IMR-90 (cell line): ENCODE results near the gene RAB3C. TPM values are rescaled to one million over a fixed set of nuclear protein-coding genes. Genes with fewer than 3 reads are reported as not detected.

Source experiments
- ATAC-seq: fragments of 200-7000 bp; cut with Tn5 transposase; 2 replicates; pipeline ENCODE4 v1.9.1; 2020; ENCODE audit warnings: low read depth, mild to moderate bottlenecking, moderate library complexity
- BruUV-seq: library from RNA; stranded (reverse); fragments of 400-500 nt; replicated peaks from 2 replicates; lab custom pipeline; 2021; lab: Mats Ljungman, UMichigan
- CTCF ChIA-PET: fragments of 300-600 bp; formaldehyde crosslinking; extraction: SDS; loops from one replicate; lab custom pipeline; 2021; ENCODE audit warnings: antibody characterized with exemption; lab: Yijun Ruan, JAX
- POLR2A ChIA-PET: fragments of 300-600 bp; sonication (Branson Sonifier 250); formaldehyde crosslinking; loops from one replicate; lab custom pipeline; 2022; ENCODE audit warnings: antibody characterized with exemption; ENCODE audit not compliant: unreplicated experiment; lab: Charles Lee
- DNase-seq: peaks from one replicate; pipeline ENCODE4 v3.0.0; 2013
- H2AFZ ChIP-seq: replicated peaks from 2 replicates; pipeline ENCODE3; 2013; ENCODE audit warnings: low read length, mild to moderate bottlenecking; ENCODE audit not compliant: poor library complexity
- H2AK5ac ChIP-seq: 2 replicates; pipeline ENCODE4 v1.6.1; 2013; ENCODE audit warnings: low read depth, low read length, inconsistent platforms
- H2AK9ac ChIP-seq: replicated peaks from 2 replicates; pipeline ENCODE3; 2013; ENCODE audit warnings: mild to moderate bottlenecking, low read depth, low read length, moderate library complexity; ENCODE audit not compliant: poor library complexity
- H2BK120ac ChIP-seq: 2 replicates; pipeline ENCODE4 v1.6.1; 2013; ENCODE audit warnings: low read depth, low read length, inconsistent platforms
- H2BK15ac ChIP-seq: 3 replicates; pipeline ENCODE4 v1.6.1; 2013; ENCODE audit warnings: low read depth, low read length, inconsistent platforms
- H2BK20ac ChIP-seq: 2 replicates; pipeline ENCODE4 v1.6.1; 2013; ENCODE audit warnings: low read depth, mild to moderate bottlenecking, inconsistent platforms, low read length, moderate library complexity
- H2BK5ac ChIP-seq: 2 replicates; pipeline ENCODE4 v1.6.1; 2013; ENCODE audit warnings: mild to moderate bottlenecking, low read depth, low read length, inconsistent platforms; ENCODE audit not compliant: poor library complexity, severe bottlenecking
- H3K14ac ChIP-seq: replicated peaks from 2 replicates; pipeline ENCODE4 v1.6.1; 2013; ENCODE audit warnings: low read depth, low read length, inconsistent platforms
- H3K18ac ChIP-seq: 2 replicates; pipeline ENCODE4 v1.6.1; 2013; ENCODE audit warnings: low read depth, low read length, control low read depth
- H3K23ac ChIP-seq: 2 replicates; pipeline ENCODE4 v1.6.1; 2013; ENCODE audit warnings: low read depth, low read length, inconsistent platforms
- H3K27ac ChIP-seq: 2 replicates; pipeline ENCODE4 v1.5.1; 2013; ENCODE audit warnings: mild to moderate bottlenecking, control low read depth, low read length; ENCODE audit not compliant: insufficient read depth
- H3K27me3 ChIP-seq: 2 replicates; pipeline ENCODE4 v1.6.1; 2013; ENCODE audit warnings: low read length; ENCODE audit not compliant: control insufficient read depth, insufficient read depth
- H3K36me3 ChIP-seq: 2 replicates; pipeline ENCODE4 v1.6.1; 2013; ENCODE audit warnings: low read length, mixed read lengths; ENCODE audit not compliant: control insufficient read depth, insufficient read depth
- H3K4ac ChIP-seq: 2 replicates; pipeline ENCODE4 v1.6.1; 2013; ENCODE audit warnings: low read depth, low read length, inconsistent platforms
- H3K4me1 ChIP-seq: 2 replicates; pipeline ENCODE4 v1.6.1; 2013; ENCODE audit warnings: low read length, mixed read lengths; ENCODE audit not compliant: control insufficient read depth, insufficient read depth
- H3K4me2 ChIP-seq: 2 replicates; pipeline ENCODE4 v1.6.1; 2013; ENCODE audit warnings: low read depth, mild to moderate bottlenecking, control low read depth, low read length, moderate library complexity
- H3K4me3 ChIP-seq: 2 replicates; pipeline ENCODE4 v1.5.1; 2013; ENCODE audit warnings: low read depth, mild to moderate bottlenecking, control low read depth, low read length, moderate library complexity; ENCODE audit not compliant: insufficient read depth
- H3K56ac ChIP-seq: 2 replicates; pipeline ENCODE4 v1.6.1; 2013; ENCODE audit warnings: low read length, inconsistent platforms; ENCODE audit not compliant: insufficient read depth; ENCODE audit errors: extremely low read depth
- H3K79me1 ChIP-seq, 2 experiments: 2 replicates each; pipeline ENCODE4 v1.6.1; 2013; ENCODE audit warnings: low read length in 2 of 2, inconsistent platforms in 1 of 2, low read depth in 1 of 2
- H3K9ac ChIP-seq: 2 replicates; pipeline ENCODE4 v1.6.1; 2013; ENCODE audit warnings: low read depth, low read length, control low read depth
- H3K9me1 ChIP-seq: 2 replicates; pipeline ENCODE4 v1.6.1; 2013; ENCODE audit warnings: low read length, inconsistent platforms; ENCODE audit not compliant: insufficient read depth
- H3K9me3 ChIP-seq: 2 replicates; pipeline ENCODE4 v1.6.1; 2013; ENCODE audit warnings: low read length; ENCODE audit not compliant: control insufficient read depth, insufficient read depth
- H4K20me1 ChIP-seq: 2 replicates; pipeline ENCODE4 v1.6.1; 2013; ENCODE audit warnings: low read length, inconsistent platforms; ENCODE audit not compliant: insufficient read depth
- H4K5ac ChIP-seq: 2 replicates; pipeline ENCODE4 v1.6.1; 2013; ENCODE audit warnings: mild to moderate bottlenecking, low read depth, low read length, control low read depth
- H4K8ac ChIP-seq, 2 experiments: 2 replicates each; pipeline ENCODE4 v1.6.1; 2013; ENCODE audit warnings: low read depth in 2 of 2, low read length in 2 of 2, control low read depth in 1 of 2, inconsistent platforms in 1 of 2
- H4K91ac ChIP-seq: 2 replicates; pipeline ENCODE4 v1.6.1; 2013; ENCODE audit warnings: low read depth, low read length, inconsistent platforms; ENCODE audit not compliant: insufficient read depth
- SMC3 ChIP-seq: fragments of 150-350 bp; IDR thresholded peaks from 2 replicates; pipeline ENCODE4 v1.6.1; 2016; ENCODE audit warnings: low read depth, mild to moderate bottlenecking, antibody characterized with exemption, low read length, moderate library complexity
- WGBS, 2 experiments: methylation state at CpG; one replicate each; pipeline versions ENCODE4 v1.1.5 to v1.1.7; 2013; ENCODE audit warnings: missing lambda C conversion rate in 2 of 2; ENCODE audit not compliant: insufficient read length in 1 of 2; ENCODE audit errors: extremely low coverage in 2 of 2; 5-methylcytosine and 5-hydroxymethylcytosine counted together
- dilution Hi-C: fragments of 300-500 bp; cut with HindIII; formaldehyde crosslinking; loops from one replicate; pipeline ENCODE4 v1.14.3; 2018; ENCODE audit warnings: low sequenced_read_pairs; ENCODE audit not compliant: unreplicated experiment
- in situ Hi-C: fragments of 300-500 bp; cut with MboI; formaldehyde crosslinking; loops from 3 replicates; pipeline ENCODE4 v1.14.3; 2019; ENCODE audit warnings: low sequenced_read_pairs, inconsistent platforms, mixed read lengths
- intact Hi-C: fragments of 100-400 bp; cut with micrococcal nuclease; formaldehyde crosslinking; loops from 2 replicates; pipeline ENCODE4 v1.10.0; 2022
- polyA plus RNA-seq, 3 experiments: library from polyadenylated mRNA; depleted of rRNA; stranded (reverse); fragments of >200 nt; gene quantifications; 2 replicates each; pipeline ENCODE4 v1.2.3, GENCODE V29; 2012; ENCODE audit warnings: low replicate concordance in 1 of 3
- total RNA-seq: library from RNA; depleted of rRNA; stranded (reverse); fragments of >200 nt; gene quantifications from 2 replicates; pipeline ENCODE4 v1.2.3, GENCODE V29; 2012

Gene RAB3C
- total and polyA plus RNA-seq, 2 of the 4 experiments (the other 2 are of a cell fraction), result not detected

- Histone ChIP-seq H3K9me1 (no peaks in the 10 kb centered on the region), H3K9ac (no peak overlapping the region), H3K27me3 (peaks cover 6% of the 10 kb centered on the region), H2BK5ac (no peak overlapping the region), H3K79me1 (no peaks in the 10 kb centered on the region), H3K56ac (no peak overlapping the region), H2BK120ac (no peak overlapping the region), H3K4ac (no peak overlapping the region), H2AFZ (no peak overlapping the region), H2BK20ac (no peak overlapping the region), H3K9me3 (no peaks in the 10 kb centered on the region), H3K14ac (no peak overlapping the region), H2AK9ac (no peak overlapping the region), H3K36me3 (no peaks in the 10 kb centered on the region), H4K8ac (no peak overlapping the region), H3K23ac (no peak overlapping the region), H4K20me1 (no peaks in the 10 kb centered on the region), H3K4me2 (no peak overlapping the region), H3K4me3 (no peak overlapping the region), H4K91ac (no peak overlapping the region), H3K18ac (no peak overlapping the region), H4K5ac (no peak overlapping the region), H3K27ac (no peak overlapping the region), H3K4me1 (no peaks in the 10 kb centered on the region), H2BK15ac (no peak overlapping the region), H2AK5ac (no peak overlapping the region)
- DNase-seq, result no peak
- dilution Hi-C loops (no loop called here), intact Hi-C loops (no loop called here), in situ Hi-C loops (loop anchor here (10.0 kb wide), 1 partner anchor 344 kb away; no protein-coding TSS in a partner anchor)
- POLR2A ChIA-PET, result no interaction called here
- no CpG with 5 or more reads among the region's 1 CpG for WGBS, 2 experiments
- TF ChIP-seq SMC3, result no peak
- no peak for ATAC-seq
- CTCF ChIA-PET, result interaction anchor here (0.7 to 1.2 kb wide), 3 partner anchors 8 to 362 kb away, joined by 3 read pairs; no protein-coding TSS in a partner anchor
- no TSS peak for BruUV-seq
Measured at GRCh38 chr5:58849223-58849622, 266.3 kb downstream of the RAB3C start.
